H7 (cell line): ENCODE data around the gene KCNH4. TPM values are rescaled to one million over a fixed set of nuclear protein-coding genes. Genes with fewer than 3 reads are reported as not detected.
"Not testable (repeated sequence)": the region's sequence is repeated elsewhere in the genome, so short reads cannot be mapped to it uniquely, and the experiment has no call there.

Source experiments
- DNase-seq: peaks from one replicate; pipeline ENCODE4 v3.0.0; 2012
- H3K27me3 ChIP-seq: 2 replicates; pipeline ENCODE4 v1.6.0; 2011; ENCODE audit warnings: mild to moderate bottlenecking, low read length; ENCODE audit not compliant: control insufficient read depth, insufficient read depth
- H3K36me3 ChIP-seq: replicated peaks from 2 replicates; pipeline ENCODE4 v1.5.1; 2011; ENCODE audit warnings: low read length; ENCODE audit not compliant: control insufficient read depth, insufficient read depth
- H3K4me3 ChIP-seq: 2 replicates; pipeline ENCODE4 v1.5.1; 2011; ENCODE audit warnings: low read depth, mild to moderate bottlenecking, control low read depth, low read length, moderate library complexity; ENCODE audit not compliant: insufficient read depth
- total RNA-seq: library from RNA; depleted of rRNA; stranded (reverse); fragments of >200 nt; shearing (Covaris generic); gene quantifications from 2 replicates; pipeline ENCODE4 v1.2.3, GENCODE V29; 2014

The KCNH4 gene
- total RNA-seq, 1 experiment from 2014 or later, result 0.10 TPM

DNA sequence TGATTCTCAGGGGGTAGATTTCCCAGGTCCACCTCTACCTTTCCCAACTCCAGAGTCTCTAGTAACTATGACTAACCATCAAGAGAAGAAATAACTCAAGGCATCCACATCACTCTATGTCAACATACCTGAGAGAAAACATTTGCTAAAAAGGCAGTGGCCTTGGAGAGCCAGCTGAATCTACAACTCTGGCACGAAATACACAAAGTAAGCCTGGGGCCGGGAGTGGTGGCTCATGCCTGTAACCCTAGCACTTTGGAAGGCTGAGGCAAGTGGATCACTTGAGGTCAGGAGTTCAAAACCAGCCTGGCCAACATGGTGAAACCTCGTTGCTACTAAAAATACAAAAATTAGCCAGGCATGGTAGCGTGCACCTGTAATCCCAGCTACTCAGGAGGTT is 37.8 kb downstream of the KCNH4 start:
- H3K4me3 ChIP-seq, H3K36me3 ChIP-seq, DNase-seq, H3K27me3 ChIP-seq: not testable (repeated sequence)

DNA sequence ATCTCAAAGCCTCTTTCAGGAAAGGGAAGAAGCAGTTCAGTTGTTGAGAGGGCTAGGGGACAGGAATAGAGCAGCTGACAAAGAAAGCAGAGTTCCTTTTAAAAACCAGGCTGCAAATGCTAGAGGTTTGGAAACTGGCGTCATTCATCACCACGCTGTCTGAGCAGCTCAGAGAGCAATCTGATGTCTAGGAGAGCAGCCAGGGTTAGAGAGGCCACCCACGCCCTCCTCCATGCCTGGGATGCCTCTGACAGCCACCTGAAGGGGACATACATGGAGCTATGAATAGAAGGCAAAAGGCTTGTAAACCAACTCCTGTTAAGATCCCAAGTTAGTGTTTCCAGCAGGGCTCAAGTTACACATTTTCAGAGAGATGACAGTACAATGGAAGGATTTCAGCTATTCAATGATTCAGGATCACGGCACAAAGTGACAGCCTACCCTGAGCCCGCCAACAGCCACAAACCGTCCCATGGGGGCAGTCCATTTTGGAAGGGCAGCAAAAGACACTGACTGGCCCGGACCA is 38.5 kb downstream of the KCNH4 start:
- Histone ChIP-seq H3K27me3 (no peaks in the 10 kb centered on the region), H3K4me3 (no peak overlapping the region), H3K36me3 (peaks cover 5% of the 10 kb centered on the region; the same call in 1 of the 2 replicates)
- no peak for DNase-seq

DNA sequence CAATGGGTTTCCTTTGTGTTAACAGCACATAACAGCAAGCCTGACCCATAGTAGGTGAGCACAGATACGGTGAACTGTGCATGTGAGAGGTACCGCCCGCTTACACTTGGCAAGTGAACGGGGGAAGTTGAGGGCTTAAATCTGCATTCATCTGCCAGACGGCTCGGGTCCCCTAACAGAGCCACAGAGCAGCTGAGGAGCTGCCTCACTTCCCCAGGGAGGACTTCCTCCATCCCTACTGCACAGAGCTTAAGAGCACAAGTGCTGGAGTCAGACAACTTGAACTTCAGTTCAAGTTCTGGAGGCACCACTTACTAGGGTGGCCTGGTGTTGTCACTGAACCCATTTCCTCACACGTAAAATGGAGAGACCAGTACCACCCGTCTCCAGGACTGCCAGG is 39.6 kb downstream of the KCNH4 start:
- no peaks in the 10 kb centered on the region for H3K27me3 ChIP-seq
- no peak overlapping the region for H3K4me3 ChIP-seq
- peaks cover 2% of the 10 kb centered on the region; the same call in 1 of the 2 replicates for H3K36me3 ChIP-seq
- no peak for DNase-seq

- not testable (repeated sequence) for H3K27me3 ChIP-seq, H3K36me3 ChIP-seq, H3K4me3 ChIP-seq, DNase-seq
These were observed 40.3 kb downstream of the KCNH4 start for GRCh38 chr17:42140690-42141089.

DNA sequence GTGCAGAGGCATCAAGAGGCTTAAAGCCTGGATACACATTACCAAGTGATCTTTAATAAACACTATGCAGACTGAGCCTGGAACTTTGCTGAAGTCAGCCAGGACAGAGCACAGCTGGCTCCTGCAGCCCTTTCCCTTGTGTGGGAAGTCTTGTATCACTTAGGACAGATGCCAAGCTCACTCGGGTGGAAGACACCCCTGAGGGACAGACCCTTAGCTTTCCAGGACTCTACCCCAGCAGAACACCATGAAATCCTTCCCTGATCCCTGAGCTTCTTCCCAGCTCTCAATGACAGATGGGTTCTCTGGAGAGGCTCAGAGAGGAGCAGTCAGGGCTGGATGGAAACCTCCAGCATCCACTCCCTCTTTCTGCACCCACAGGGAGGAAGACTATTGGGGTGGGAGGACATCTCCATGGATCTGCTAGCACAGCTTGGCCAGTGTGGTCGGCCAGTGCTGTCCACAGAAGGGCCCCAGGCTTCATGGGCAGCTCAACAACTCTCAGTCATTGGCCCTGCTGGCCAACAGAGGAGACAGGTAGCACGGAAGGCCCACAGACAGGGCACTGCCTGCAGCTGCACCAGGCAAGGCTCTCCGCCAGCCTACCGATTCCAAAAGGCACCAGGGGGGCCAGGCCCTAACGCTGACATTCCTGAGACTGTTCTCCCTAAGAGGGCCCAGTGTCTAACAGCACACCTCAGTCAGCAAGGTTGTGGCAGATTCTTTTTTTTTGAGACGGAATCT is 42.0 kb downstream of the KCNH4 start:
- Histone ChIP-seq H3K36me3 (peaks cover 2% of the 10 kb centered on the region), H3K4me3 (no peak overlapping the region), H3K27me3 (no peaks in the 10 kb centered on the region)
- DNase-seq, result no peak

- Histone ChIP-seq H3K4me3 (no peak overlapping the region), H3K27me3 (no peaks in the 10 kb centered on the region), H3K36me3 (peaks cover 2% of the 10 kb centered on the region)
- DNase-seq, result no peak
These were observed 44.3 kb downstream of the KCNH4 start for GRCh38 chr17:42136654-42137051.

- H3K36me3 ChIP-seq, result peaks cover 2% of the 10 kb centered on the region
- no peak for DNase-seq
These were observed 45.0 kb downstream of the KCNH4 start for GRCh38 chr17:42135664-42136653.

DNA sequence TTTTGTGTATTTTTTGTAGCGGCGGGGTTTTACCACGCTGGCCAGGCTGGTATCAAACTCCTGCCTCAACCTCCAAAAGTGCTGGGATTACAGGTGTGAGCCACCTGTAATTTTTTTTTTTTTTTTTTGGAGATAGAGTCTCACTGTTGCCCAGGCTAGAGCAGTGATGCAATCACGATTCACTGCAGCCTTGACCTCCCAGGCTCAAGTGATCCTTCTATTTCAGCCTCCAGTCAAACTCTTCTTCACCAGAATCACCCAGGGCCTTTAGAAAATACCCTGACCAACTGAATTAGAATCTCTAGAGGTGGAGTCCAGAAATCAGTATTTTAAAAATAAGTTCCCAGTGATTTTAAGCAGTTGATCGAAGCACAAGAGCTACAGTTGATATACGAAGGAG is 45.8 kb downstream of the KCNH4 start:
- Histone ChIP-seq H3K4me3 (no peak overlapping the region), H3K36me3 (peaks cover 2% of the 10 kb centered on the region), H3K27me3 (no peaks in the 10 kb centered on the region)
- no peak for DNase-seq

More at GRCh38 chr17:42135664-42136653, 45.0 kb downstream of the KCNH4 start:
- no peak overlapping the region for H3K4me3 ChIP-seq
- H3K27me3 ChIP-seq, result no peaks in the 10 kb centered on the region

GRCh38 chr17:42133461-42134041 is 47.4 kb downstream of the KCNH4 start:
- no peak for DNase-seq
- Histone ChIP-seq H3K27me3 (no peaks in the 10 kb centered on the region), H3K36me3 (peaks cover 16% of the 10 kb centered on the region), H3K4me3 (no peak overlapping the region)

DNA sequence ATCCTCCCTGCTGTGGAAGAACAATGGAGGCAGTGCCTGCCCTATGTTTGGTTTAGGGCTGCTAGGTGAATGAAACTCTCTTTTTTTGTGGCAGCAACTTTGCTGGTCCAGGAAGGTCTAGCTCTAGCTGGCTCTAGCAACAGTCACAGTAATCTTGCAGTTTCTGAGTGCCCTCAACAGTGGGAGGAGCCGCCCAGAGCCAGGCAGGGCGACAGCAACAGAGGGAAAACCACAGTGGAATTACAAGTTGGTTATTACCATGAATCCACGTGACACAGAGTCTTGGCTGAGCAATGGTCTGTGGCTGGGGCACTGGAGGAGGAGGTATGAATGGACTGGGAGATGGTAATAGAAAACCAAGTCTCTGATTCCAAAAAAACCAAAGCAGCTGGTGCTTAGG is 48.0 kb downstream of the KCNH4 start:
- H3K27me3 ChIP-seq, result no peaks in the 10 kb centered on the region
- DNase-seq, result no peak
- peaks cover 17% of the 10 kb centered on the region for H3K36me3 ChIP-seq
- H3K4me3 ChIP-seq, result no peak overlapping the region

- H3K4me3 ChIP-seq, result no peak overlapping the region
- DNase-seq, result no peak
- peaks cover 20% of the 10 kb centered on the region for H3K36me3 ChIP-seq
- no peaks in the 10 kb centered on the region for H3K27me3 ChIP-seq
These were observed 48.9 kb downstream of the KCNH4 start for GRCh38 chr17:42131981-42132432.

DNA sequence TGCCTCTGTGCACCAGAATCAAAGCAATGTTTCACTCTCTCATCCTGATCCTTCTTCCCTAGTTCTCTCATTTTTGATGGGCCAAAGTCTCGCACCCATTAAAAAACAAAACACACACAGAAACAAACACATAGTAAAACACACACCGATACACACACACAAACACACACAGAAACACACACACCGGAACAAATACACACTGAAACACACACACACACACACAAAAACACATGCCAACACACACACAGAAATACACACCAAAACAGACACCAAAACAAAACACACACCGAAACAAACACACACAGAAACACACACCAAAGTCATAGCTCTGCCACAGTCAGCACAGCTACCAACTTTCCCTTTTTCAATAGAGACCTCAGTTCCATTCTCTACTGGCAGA is 49.7 kb downstream of the KCNH4 start:
- H3K27me3 ChIP-seq, result no peaks in the 10 kb centered on the region
- peaks cover 23% of the 10 kb centered on the region for H3K36me3 ChIP-seq
- no peak for DNase-seq
- no peak overlapping the region for H3K4me3 ChIP-seq

DNA sequence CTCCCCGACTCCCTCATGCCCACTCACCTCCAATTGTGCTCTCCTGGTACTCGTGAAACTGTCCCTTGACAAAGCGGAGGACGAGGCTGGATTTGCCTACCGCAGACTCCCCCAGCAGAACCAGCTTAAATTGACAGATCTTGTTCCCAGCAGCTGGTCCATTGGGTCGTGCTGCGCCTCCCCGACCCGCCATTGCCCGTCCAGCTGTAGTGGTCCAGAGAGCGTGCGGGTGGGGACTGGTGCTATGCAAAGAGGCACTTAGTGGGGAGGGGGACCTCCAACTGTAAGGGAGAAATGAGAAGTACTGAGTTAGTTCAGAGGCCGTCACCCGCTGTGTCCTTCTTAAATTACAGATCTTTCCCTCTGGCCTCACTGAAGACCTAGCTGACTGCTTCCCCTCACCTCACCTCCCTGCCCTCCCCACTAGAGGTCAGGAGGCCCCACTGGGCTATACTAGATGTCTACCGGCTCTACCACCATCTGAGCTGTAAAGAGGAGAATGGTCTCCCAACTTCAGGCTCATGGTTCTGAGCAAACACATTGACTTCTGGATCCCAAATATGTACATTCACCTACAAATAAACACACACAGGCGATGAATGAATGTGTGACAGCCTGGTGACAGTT is 50.5 kb downstream of the KCNH4 start:
- DNase-seq, result no peak
- peaks cover 25% of the 10 kb centered on the region for H3K36me3 ChIP-seq
- no peak overlapping the region for H3K4me3 ChIP-seq
- H3K27me3 ChIP-seq, result no peaks in the 10 kb centered on the region
